Measurements from ENCODE around the gene ADGRL3.

GRCh38 chr4:61831987-61832386 is 631.9 kb downstream of the ADGRL3 start:
- no peak for TF ChIP-seq CTCF (IDR thresholded peaks at IDR 0.05)
- TF ChIP-seq POLR2A (IDR thresholded peaks at IDR 0.05), result no peak
